Trophoblast cell (in vitro differentiated cells and primary cell): ENCODE measurements around the gene FAM117A.

Experiments used
- DNase-seq, 2 donors: peaks; one replicate each; pipeline ENCODE4 v3.0.0-alpha.2; 2016
- H2AFZ ChIP-seq: 2 replicates; pipeline ENCODE4 v1.6.1; 2013; ENCODE audit warnings: low read length, moderate library complexity, mild to moderate bottlenecking; ENCODE audit not compliant: insufficient read depth, poor library complexity
- H2AK5ac ChIP-seq: 2 replicates; pipeline ENCODE4 v1.6.1; 2013; ENCODE audit warnings: mild to moderate bottlenecking, low read length
- H2BK120ac ChIP-seq: 2 replicates; pipeline ENCODE4 v1.6.1; 2013; ENCODE audit warnings: low read length, mild to moderate bottlenecking, moderate library complexity; ENCODE audit not compliant: insufficient read depth, poor library complexity
- H2BK12ac ChIP-seq: 2 replicates; pipeline ENCODE4 v1.6.1; 2013; ENCODE audit warnings: mild to moderate bottlenecking, low read length, moderate library complexity
- H2BK5ac ChIP-seq: 2 replicates; pipeline ENCODE4 v1.6.1; 2013; ENCODE audit warnings: low read length, low read depth, moderate library complexity, mild to moderate bottlenecking; ENCODE audit not compliant: poor library complexity
- H3K14ac ChIP-seq: 2 replicates; pipeline ENCODE4 v1.6.1; 2013; ENCODE audit warnings: mild to moderate bottlenecking, low read length
- H3K18ac ChIP-seq: 2 replicates; pipeline ENCODE4 v1.6.1; 2013; ENCODE audit warnings: mild to moderate bottlenecking, low read length
- H3K23ac ChIP-seq: 2 replicates; pipeline ENCODE4 v1.6.1; 2013; ENCODE audit warnings: low read length
- H3K27ac ChIP-seq: 2 replicates; pipeline ENCODE4 v1.5.1; 2013; ENCODE audit warnings: low read depth, mild to moderate bottlenecking, inconsistent platforms, low read length, moderate library complexity
- H3K27me3 ChIP-seq: 2 replicates; pipeline ENCODE4 v1.6.1; 2013; ENCODE audit warnings: inconsistent platforms, mild to moderate bottlenecking, low read length, moderate library complexity; ENCODE audit not compliant: insufficient read depth
- H3K36me3 ChIP-seq, 2 experiments: 1 replicate in 1 of 2; 2 replicates in 1 of 2; pipeline ENCODE4 v1.6.1; 2013; ENCODE audit warnings: low read length in 2 of 2, mild to moderate bottlenecking in 2 of 2, moderate library complexity in 1 of 2; ENCODE audit not compliant: insufficient read depth in 2 of 2, control insufficient read depth in 1 of 2
- H3K4ac ChIP-seq: 2 replicates; pipeline ENCODE4 v1.6.1; 2013; ENCODE audit warnings: low read depth, mild to moderate bottlenecking, low read length, moderate library complexity
- H3K4me1 ChIP-seq, 2 experiments: 1 replicate in 1 of 2; 2 replicates in 1 of 2; pipeline ENCODE4 v1.6.1; 2013; ENCODE audit warnings: low read length in 2 of 2, mild to moderate bottlenecking in 2 of 2, moderate library complexity in 1 of 2; ENCODE audit not compliant: insufficient read depth in 2 of 2, control insufficient read depth in 1 of 2
- H3K4me2 ChIP-seq: 2 replicates; pipeline ENCODE4 v1.6.1; 2013; ENCODE audit warnings: inconsistent platforms, mild to moderate bottlenecking, low read length, moderate library complexity
- H3K4me3 ChIP-seq: 2 replicates; pipeline ENCODE4 v1.5.1; 2013; ENCODE audit warnings: mild to moderate bottlenecking, low read depth, low read length, inconsistent platforms
- H3K79me1 ChIP-seq: one replicate; pipeline ENCODE4 v1.6.1; 2013; ENCODE audit warnings: low read length
- H3K79me2 ChIP-seq: 2 replicates; pipeline ENCODE4 v1.6.1; 2013; ENCODE audit warnings: low read length, mild to moderate bottlenecking; ENCODE audit not compliant: control insufficient read depth, insufficient read depth, poor library complexity
- H3K9ac ChIP-seq: 2 replicates; pipeline ENCODE4 v1.6.1; 2013; ENCODE audit warnings: mild to moderate bottlenecking, low read length
- H3K9me3 ChIP-seq: 2 replicates; pipeline ENCODE4 v1.6.1; 2013; ENCODE audit warnings: low read depth, mild to moderate bottlenecking, control low read depth, inconsistent platforms, low read length; ENCODE audit not compliant: insufficient read depth
- H4K12ac ChIP-seq: 2 replicates; pipeline ENCODE4 v1.6.1; 2013; ENCODE audit warnings: low read depth, mild to moderate bottlenecking, low read length, moderate library complexity
- H4K8ac ChIP-seq: 2 replicates; pipeline ENCODE4 v1.6.1; 2013; ENCODE audit warnings: low read depth, mild to moderate bottlenecking, low read length, moderate library complexity
- H4K91ac ChIP-seq: one replicate; pipeline ENCODE4 v1.6.1; 2013; ENCODE audit warnings: low read depth, mild to moderate bottlenecking, low read length, moderate library complexity
- WGBS: extraction: QIAGEN DNeasy Blood & Tissue Kit; methylation state at CpG from one replicate; pipeline ENCODE4 v1.1.7; 2013; ENCODE audit warnings: missing lambda C conversion rate; ENCODE audit not compliant: insufficient read length, insufficient coverage; ENCODE audit errors: extremely low coverage; 5-methylcytosine and 5-hydroxymethylcytosine counted together

Gene FAM117A

GRCh38 chr17:49691086-49691676, 72.8 kb downstream of the FAM117A start:
- no peak overlapping the region for H3K4ac ChIP-seq
- no peak overlapping the region for H2BK120ac ChIP-seq
- no peak overlapping the region for H3K4me2 ChIP-seq
- H4K8ac ChIP-seq, result no peak overlapping the region
- no CpG with 5 or more reads among the region's 9 CpGs for WGBS
- no peak overlapping the region for H3K4me3 ChIP-seq
- no peak overlapping the region for H2BK12ac ChIP-seq
- H3K4me1 ChIP-seq, result peaks cover 3% of the 10 kb centered on the region in 2 experiments
- H3K18ac ChIP-seq, result no peak overlapping the region
- no peaks in the 10 kb centered on the region for H3K27me3 ChIP-seq
- H3K23ac ChIP-seq, result no peak overlapping the region
- H3K14ac ChIP-seq, result no peak overlapping the region
- no peak overlapping the region for H4K12ac ChIP-seq
- H3K79me1 ChIP-seq, result peaks cover 3% of the 10 kb centered on the region
- H3K9me3 ChIP-seq, result no peaks in the 10 kb centered on the region
- H4K91ac ChIP-seq, result no peak overlapping the region
- H2AK5ac ChIP-seq, result no peak overlapping the region
- no peak overlapping the region for H3K9ac ChIP-seq
- no peaks in the 10 kb centered on the region for H3K36me3 ChIP-seq
- DNase-seq, result peak; percentile 93 to 95
- no peak overlapping the region for H2AFZ ChIP-seq
- H2BK5ac ChIP-seq, result no peak overlapping the region
- no peaks in the 10 kb centered on the region for H3K79me2 ChIP-seq
- H3K27ac ChIP-seq, result no peak overlapping the region

GRCh38 chr17:49690256-49690655, 73.7 kb downstream of the FAM117A start:
- Histone ChIP-seq H3K23ac (no peak overlapping the region), H3K79me2 (no peaks in the 10 kb centered on the region), H3K14ac (no peak overlapping the region), H3K4ac (no peak overlapping the region), H2BK12ac (no peak overlapping the region), H3K9ac (no peak overlapping the region), H4K12ac (no peak overlapping the region), H3K27ac (no peak overlapping the region), H3K4me3 (no peak overlapping the region), H3K27me3 (no peaks in the 10 kb centered on the region), H3K18ac (no peak overlapping the region), H2BK120ac (no peak overlapping the region), H3K36me3 (no peaks in the 10 kb centered on the region), H3K79me1 (peaks cover 3% of the 10 kb centered on the region), H3K4me2 (no peak overlapping the region), H2BK5ac (no peak overlapping the region), H3K9me3 (no peaks in the 10 kb centered on the region), H2AK5ac (no peak overlapping the region), H3K4me1 (peaks cover 3% of the 10 kb centered on the region in 2 experiments), H4K91ac (no peak overlapping the region), H2AFZ (no peak overlapping the region), H4K8ac (no peak overlapping the region)
- WGBS, result no CpG with 5 or more reads among the region's 2 CpGs
- DNase-seq, result no peak

GRCh38 chr17:49688848-49689247, 75.1 kb downstream of the FAM117A start:
- no peak overlapping the region for H3K18ac ChIP-seq
- no peak overlapping the region for H2BK120ac ChIP-seq
- no peak overlapping the region for H2AK5ac ChIP-seq
- H2BK5ac ChIP-seq, result no peak overlapping the region
- no peak overlapping the region for H3K14ac ChIP-seq
- H3K23ac ChIP-seq, result no peak overlapping the region
- no CpG with 5 or more reads among the region's 4 CpGs for WGBS
- H2AFZ ChIP-seq, result no peak overlapping the region
- no peaks in the 10 kb centered on the region for H3K36me3 ChIP-seq
- no peak overlapping the region for H3K27ac ChIP-seq
- no peak overlapping the region for H2BK12ac ChIP-seq
- H3K9me3 ChIP-seq, result no peaks in the 10 kb centered on the region
- no peak overlapping the region for H4K91ac ChIP-seq
- peaks cover 3% of the 10 kb centered on the region for H3K79me1 ChIP-seq
- H4K8ac ChIP-seq, result no peak overlapping the region
- no peak for DNase-seq
- no peaks in the 10 kb centered on the region for H3K79me2 ChIP-seq
- H3K27me3 ChIP-seq, result no peaks in the 10 kb centered on the region
- H3K4ac ChIP-seq, result no peak overlapping the region
- no peak overlapping the region for H3K9ac ChIP-seq
- H3K4me3 ChIP-seq, result no peak overlapping the region
- peaks cover 3% of the 10 kb centered on the region in 2 experiments for H3K4me1 ChIP-seq
- no peak overlapping the region for H4K12ac ChIP-seq
- no peak overlapping the region for H3K4me2 ChIP-seq

GRCh38 chr17:49687878-49688491, 75.9 kb downstream of the FAM117A start:
- Histone ChIP-seq H3K79me1 (peaks cover 3% of the 10 kb centered on the region), H3K79me2 (no peaks in the 10 kb centered on the region), H3K27me3 (no peaks in the 10 kb centered on the region), H3K4me1 (peaks cover 3% of the 10 kb centered on the region in 2 experiments), H3K4me3 (no peak overlapping the region), H4K91ac (no peak overlapping the region), H2BK5ac (no peak overlapping the region), H3K27ac (no peak overlapping the region), H2BK120ac (peak overlapping the region; percentile 20), H2BK12ac (peak overlapping the region; percentile 30), H4K12ac (no peak overlapping the region), H3K23ac (no peak overlapping the region), H3K9me3 (no peaks in the 10 kb centered on the region), H3K9ac (no peak overlapping the region), H2AK5ac (no peak overlapping the region), H3K18ac (no peak overlapping the region), H2AFZ (peak overlapping the region; percentile 66), H3K14ac (no peak overlapping the region), H4K8ac (peak overlapping the region; percentile 70), H3K4ac (no peak overlapping the region), H3K4me2 (no peak overlapping the region), H3K36me3 (no peaks in the 10 kb centered on the region)
- WGBS, result no CpG with 5 or more reads among the region's 10 CpGs
- DNase-seq, result peak; percentile 54 to 79
